ENCODE data around the gene PAIP2. TPM values are rescaled to one million over a fixed set of nuclear protein-coding genes. Genes with fewer than 3 reads are reported as not detected.

PAIP2 gene
- total and polyA plus RNA-seq, 12 donors, result 75.7 to 318 (median 146) TPM

GRCh38 chr5:139415869-139416268 lies 74.2 kb downstream of the PAIP2 start:
- Histone ChIP-seq H3K4me1 (replicated peaks in 1 of 2) (peaks cover 21 to 39% of the 10 kb centered on the region in 2 donors), H3K36me3 (replicated peaks in 1 of 2) (peaks cover 0 to 15% of the 10 kb centered on the region in 2 donors), H3K27ac (peak overlapping the region; percentile 17 to 87 (median 62)), H3K9me3 (replicated peaks in 1 of 3) (no peaks in the 10 kb centered on the region), H3K4me3 (no peak overlapping the region), H3K27me3 (no peaks in the 10 kb centered on the region)
- DNase-seq, result no peak
- intact Hi-C loops (cut with DNase I), result no loop called here
- TF ChIP-seq POLR2A (IDR thresholded peaks at IDR 0.05), result no peak
- TF ChIP-seq, protein P1, sequence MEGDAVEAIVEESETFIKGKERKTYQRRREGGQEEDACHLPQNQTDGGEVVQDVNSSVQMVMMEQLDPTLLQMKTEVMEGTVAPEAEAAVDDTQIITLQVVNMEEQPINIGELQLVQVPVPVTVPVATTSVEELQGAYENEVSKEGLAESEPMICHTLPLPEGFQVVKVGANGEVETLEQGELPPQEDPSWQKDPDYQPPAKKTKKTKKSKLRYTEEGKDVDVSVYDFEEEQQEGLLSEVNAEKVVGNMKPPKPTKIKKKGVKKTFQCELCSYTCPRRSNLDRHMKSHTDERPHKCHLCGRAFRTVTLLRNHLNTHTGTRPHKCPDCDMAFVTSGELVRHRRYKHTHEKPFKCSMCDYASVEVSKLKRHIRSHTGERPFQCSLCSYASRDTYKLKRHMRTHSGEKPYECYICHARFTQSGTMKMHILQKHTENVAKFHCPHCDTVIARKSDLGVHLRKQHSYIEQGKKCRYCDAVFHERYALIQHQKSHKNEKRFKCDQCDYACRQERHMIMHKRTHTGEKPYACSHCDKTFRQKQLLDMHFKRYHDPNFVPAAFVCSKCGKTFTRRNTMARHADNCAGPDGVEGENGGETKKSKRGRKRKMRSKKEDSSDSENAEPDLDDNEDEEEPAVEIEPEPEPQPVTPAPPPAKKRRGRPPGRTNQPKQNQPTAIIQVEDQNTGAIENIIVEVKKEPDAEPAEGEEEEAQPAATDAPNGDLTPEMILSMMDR (IDR thresholded peaks at IDR 0.05), result no peak

DNA sequence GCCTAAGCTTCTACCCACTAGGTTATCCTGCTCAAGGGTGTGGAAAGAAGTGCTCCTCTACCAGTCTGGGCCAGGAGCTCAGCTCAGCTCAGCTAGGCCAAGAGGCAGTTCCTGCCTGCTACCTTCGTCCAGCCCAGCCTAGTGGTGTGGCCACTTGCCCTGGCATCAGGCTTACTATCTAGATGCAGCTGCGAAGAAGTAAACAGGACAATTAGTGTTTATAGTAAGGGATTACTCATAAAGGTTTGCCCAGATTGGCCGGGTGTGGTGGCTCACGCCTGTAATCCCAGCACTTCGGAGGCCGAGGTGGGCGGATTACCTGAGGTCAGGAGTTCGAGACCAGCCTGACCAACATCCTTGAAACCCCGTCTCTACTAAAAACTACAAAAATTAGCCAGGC lies 75.0 kb downstream of the PAIP2 start:
- TF ChIP-seq POLR2A (IDR thresholded peaks at IDR 0.05), result no peak
- TF ChIP-seq, protein P1 (IDR thresholded peaks at IDR 0.05), result no peak
- 85 to 91% (median 88%) methylated on average over 9 of the region's 9 CpGs for WGBS, 4 donors
- Histone ChIP-seq H3K4me3 (no peak overlapping the region), H3K27me3 (no peaks in the 10 kb centered on the region), H3K27ac (peak overlapping the region in 2 of 5 donors; percentile 24 to 82), H3K36me3 (replicated peaks in 1 of 2) (peaks cover 0 to 19% of the 10 kb centered on the region in 2 donors), H3K9me3 (replicated peaks in 1 of 3) (no peaks in the 10 kb centered on the region), H3K4me1 (replicated peaks in 1 of 2) (peaks cover 21 to 39% of the 10 kb centered on the region in 2 donors)
- intact Hi-C loops (cut with DNase I), result no loop called here
- DNase-seq, result peak in 1 of 7 donors; percentile 46

GRCh38 chr5:139417214-139417613 lies 75.6 kb downstream of the PAIP2 start:
- H3K27ac ChIP-seq, result peak overlapping the region in 1 of 5 donors; percentile 19
- intact Hi-C loops (cut with DNase I), result no loop called here
- peaks cover 21 to 39% of the 10 kb centered on the region in 2 donors for H3K4me1 ChIP-seq (replicated peaks in 1 of 2)
- TF ChIP-seq, protein P1 (IDR thresholded peaks at IDR 0.05), result no peak
- TF ChIP-seq POLR2A (IDR thresholded peaks at IDR 0.05), result no peak
- no peak overlapping the region for H3K4me3 ChIP-seq
- WGBS, 4 donors, result 30 to 43% (median 38%) methylated on average over 4 of the region's 4 CpGs
- DNase-seq, result peak in 2 of 7 donors; percentile 54 to 55
- no peaks in the 10 kb centered on the region for H3K27me3 ChIP-seq
- H3K9me3 ChIP-seq (replicated peaks in 1 of 3), result no peaks in the 10 kb centered on the region
- H3K36me3 ChIP-seq (replicated peaks in 1 of 2), result peaks cover 0 to 19% of the 10 kb centered on the region in 2 donors

DNA sequence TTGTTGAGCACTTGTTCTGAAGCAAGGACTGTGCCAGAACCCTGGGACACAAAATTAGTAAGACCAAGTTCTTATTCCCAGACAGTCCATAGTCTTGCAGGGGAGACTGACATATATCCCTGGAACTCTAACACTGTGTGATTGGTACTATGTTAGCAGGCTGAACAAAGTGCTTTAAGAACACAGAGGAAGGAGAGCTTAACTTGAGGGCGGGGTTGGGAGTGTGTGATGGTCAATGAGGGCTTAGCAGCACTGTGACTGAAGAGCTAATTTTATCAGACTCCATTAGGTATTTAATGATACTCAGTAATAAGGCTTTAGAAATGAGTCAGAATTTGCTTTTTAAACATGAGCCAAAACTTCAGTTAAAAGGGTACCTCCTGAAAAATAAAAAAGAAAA lies 77.1 kb downstream of the PAIP2 start:
- H3K4me1 ChIP-seq (replicated peaks in 1 of 2), result peaks cover 21 to 39% of the 10 kb centered on the region in 2 donors
- H3K27ac ChIP-seq, result no peak overlapping the region
- TF ChIP-seq, protein P1 (IDR thresholded peaks at IDR 0.05), result no peak
- TF ChIP-seq POLR2A (IDR thresholded peaks at IDR 0.05), result no peak

More for the DNA sequence above, 77.1 kb downstream of the PAIP2 start:
- peaks cover 0 to 19% of the 10 kb centered on the region in 2 donors for H3K36me3 ChIP-seq (replicated peaks in 1 of 2)
- intact Hi-C loops (cut with DNase I), result no loop called here
- no peak overlapping the region for H3K4me3 ChIP-seq
- no peaks in the 10 kb centered on the region for H3K27me3 ChIP-seq
- no peak for DNase-seq
- WGBS, 4 donors, result 89 to 96% (median 91%) methylated on average over 1 of the region's 1 CpG
- H3K9me3 ChIP-seq (replicated peaks in 1 of 3), result no peaks in the 10 kb centered on the region

Small RNA genes lying within 50 kb of the gene (small RNA-seq; reads per million reads assigned to genes)
- gene RNA5SP195, result 0 reads per million in 2 donors

Other genes starting within 250 kb of the PAIP2 start
- 100 to 1,000 TPM in 7 of 9 donors, 10 to 100 TPM in 2; 81.9 to 171 (median 130) TPM for gene SIL1, start 143.5 kb upstream of the PAIP2 start, total RNA-seq
- 100 to 1,000 TPM; 143 to 313 (median 213) TPM for gene SIL1, start 143.5 kb upstream of the PAIP2 start, polyA plus RNA-seq
- gene MATR3, start 48.1 kb upstream of the PAIP2 start, total RNA-seq, result 100 to 1,000 TPM; 145 to 324 (median 190) TPM
- 100 to 1,000 TPM in 2 of 3 donors, 10 to 100 TPM in 1; 99.4 to 321 (median 123) TPM for gene MATR3, start 48.1 kb upstream of the PAIP2 start, polyA plus RNA-seq
- gene SLC23A1, start 41.4 kb downstream of the PAIP2 start, total RNA-seq, result under 1 TPM in 4 of 9 donors, not detected in 5; 0.06 to 0.46 (median 0.14) TPM
- gene SLC23A1, start 41.4 kb downstream of the PAIP2 start, polyA plus RNA-seq, result not detected
- gene MZB1, start 48.1 kb downstream of the PAIP2 start, total RNA-seq, result 1 to 10 TPM in 2 of 9 donors, under 1 TPM in 4, not detected in 3; 0.35 to 1.7 (median 0.89) TPM
- 1 to 10 TPM in 2 of 3 donors, under 1 TPM in 1; 0.57 to 7.7 (median 4.3) TPM for gene MZB1, start 48.1 kb downstream of the PAIP2 start, polyA plus RNA-seq
- gene PROB1, start 53.2 kb downstream of the PAIP2 start, total RNA-seq, result 10 to 100 TPM in 4 of 9 donors, 1 to 10 TPM in 5; 4.7 to 24.4 (median 9.8) TPM
- gene PROB1, start 53.2 kb downstream of the PAIP2 start, polyA plus RNA-seq, result 1 to 10 TPM; 3.1 to 4.2 (median 4.0) TPM
- gene SPATA24, start 62.2 kb downstream of the PAIP2 start, total RNA-seq, result 100 to 1,000 TPM in 1 of 9 donors, 10 to 100 TPM in 4, 1 to 10 TPM in 4; 4.6 to 124 (median 10.0) TPM
- gene SPATA24, start 62.2 kb downstream of the PAIP2 start, polyA plus RNA-seq, result 10 to 100 TPM in 2 of 3 donors, 1 to 10 TPM in 1; 9.6 to 21.5 (median 11.7) TPM
- 10 to 100 TPM in 5 of 9 donors, 1 to 10 TPM in 4; 6.5 to 16.2 (median 10.1) TPM for gene DNAJC18, start 97.7 kb downstream of the PAIP2 start, total RNA-seq
- gene DNAJC18, start 97.7 kb downstream of the PAIP2 start, polyA plus RNA-seq, result 1 to 10 TPM; 4.9 to 8.1 (median 5.9) TPM
- 10 to 100 TPM in 7 of 9 donors, 1 to 10 TPM in 2; 4.6 to 16.2 (median 10.8) TPM for gene ECSCR, start 120.9 kb downstream of the PAIP2 start, total RNA-seq
- 10 to 100 TPM in 2 of 3 donors, 1 to 10 TPM in 1; 9.8 to 24.8 (median 18.4) TPM for gene ECSCR, start 120.9 kb downstream of the PAIP2 start, polyA plus RNA-seq
- not detected for gene SMIM33, start 129.2 kb downstream of the PAIP2 start, total RNA-seq
- gene SMIM33, start 129.2 kb downstream of the PAIP2 start, polyA plus RNA-seq, result not detected
- 10 to 100 TPM; 10.9 to 63.9 (median 38.8) TPM for gene STING1, start 140.9 kb downstream of the PAIP2 start, total RNA-seq
- 10 to 100 TPM; 21.2 to 33.5 (median 28.2) TPM for gene STING1, start 140.9 kb downstream of the PAIP2 start, polyA plus RNA-seq
- 100 to 1,000 TPM in 3 of 9 donors, 10 to 100 TPM in 6; 73.3 to 149 (median 86.3) TPM for gene UBE2D2, start 219.5 kb downstream of the PAIP2 start, total RNA-seq
- gene UBE2D2, start 219.5 kb downstream of the PAIP2 start, polyA plus RNA-seq, result 100 to 1,000 TPM in 1 of 3 donors, 10 to 100 TPM in 2; 43.5 to 189 (median 53.6) TPM

Data from adrenal gland (tissue), 12 donors.